ENCODE measurements around the gene OTOG.

The OTOG gene

GRCh38 chr11:17551347-17552040, 4.4 kb downstream of the OTOG start:
- no peak for TF ChIP-seq CTCF (IDR thresholded peaks at IDR 0.05; ENCODE audit: control extremely low read depth, extremely low read depth, low read depth, missing control alignments)
- no peak for DNase-seq (ENCODE audit: extremely low spot score)
- CTCF ChIA-PET = no interaction called here
- POLR2A ChIA-PET = no interaction called here

GRCh38 chr11:17552041-17552355, 4.9 kb downstream of the OTOG start:
- TF ChIP-seq CTCF (IDR thresholded peaks at IDR 0.05; ENCODE audit: control extremely low read depth, extremely low read depth, low read depth, missing control alignments) = no peak
- ChIA-PET POLR2A (no interaction called here), CTCF (no interaction called here)
- no peak for DNase-seq (ENCODE audit: extremely low spot score)

GRCh38 chr11:17552392-17553248, 5.6 kb downstream of the OTOG start:
- TF ChIP-seq CTCF (IDR thresholded peaks at IDR 0.05; ENCODE audit: control extremely low read depth, extremely low read depth, low read depth, missing control alignments) = no peak
- ChIA-PET CTCF (interaction anchor here (1.8 kb wide), 1 partner anchor 24 kb away, joined by 10 read pairs; no protein-coding TSS in a partner anchor), POLR2A (interaction anchor here (0.7 kb wide), 1 partner anchor 786 kb away, joined by 3 read pairs; no protein-coding TSS in a partner anchor)
- DNase-seq (ENCODE audit: extremely low spot score) = no peak

GRCh38 chr11:17553249-17553546, 6.1 kb downstream of the OTOG start:
- ChIA-PET CTCF (interaction anchor here (1.2 to 1.8 kb wide), 2 partner anchors 10 to 25 kb away, joined by 3 to 10 read pairs; no protein-coding TSS in a partner anchor), POLR2A (interaction anchor here (0.7 kb wide), 1 partner anchor 787 kb away, joined by 3 read pairs; no protein-coding TSS in a partner anchor)
- TF ChIP-seq CTCF (IDR thresholded peaks at IDR 0.05; ENCODE audit: control extremely low read depth, extremely low read depth, low read depth, missing control alignments) = no peak
- no peak for DNase-seq (ENCODE audit: extremely low spot score)

- DNase-seq (ENCODE audit: extremely low spot score) = no peak
- ChIA-PET CTCF (interaction anchor here (0.9 to 1.8 kb wide), 3 partner anchors 12 to 26 kb away, joined by 3 to 10 read pairs (median 3); no protein-coding TSS in a partner anchor), POLR2A (no interaction called here)
- no peak for TF ChIP-seq CTCF (IDR thresholded peaks at IDR 0.05; ENCODE audit: control extremely low read depth, extremely low read depth, low read depth, missing control alignments)
Measured at GRCh38 chr11:17554487-17554886, 7.4 kb downstream of the OTOG start.

- CTCF ChIA-PET = no interaction called here
- no peak for TF ChIP-seq CTCF (IDR thresholded peaks at IDR 0.05; ENCODE audit: control extremely low read depth, extremely low read depth, low read depth, missing control alignments)
- no peak for DNase-seq (ENCODE audit: extremely low spot score)
- POLR2A ChIA-PET = no interaction called here
Measured at GRCh38 chr11:17556999-17557398, 9.9 kb downstream of the OTOG start.

Data from GM10248 (cell line).